Measurements from ENCODE around the gene SLC17A7.

The SLC17A7 gene

GRCh38 chr19:49441960-49442350, 628 bp upstream of the SLC17A7 start (continued):
- TF ChIP-seq KLF7 (tag by site-specific recombination; IDR thresholded peaks at IDR 0.05; ENCODE audit: borderline replicate concordance) = 0 out of 2 replicates have a peak, but pooled peaks have one; percentile 4
- TF ChIP-seq ZBTB6 (tag by site-specific recombination; IDR thresholded peaks at IDR 0.05) = peak; percentile 86; the same call in 1 of the 2 replicates
- TF ChIP-seq ZFHX2 (tag by site-specific recombination; conservative IDR thresholded peaks at IDR 0.05) = 0 out of 2 replicates have a peak, but pooled peaks have one; percentile 26
- TF ChIP-seq SCRT2 (tag by site-specific recombination; IDR thresholded peaks at IDR 0.05) = peak; percentile 88
- no peak for TF ChIP-seq IKZF3 (tag by site-specific recombination; IDR thresholded peaks at IDR 0.05)
- peak; percentile 28; the same call in 1 of the 2 replicates for TF ChIP-seq GLIS2 (tag by site-specific recombination; IDR thresholded peaks at IDR 0.05)
- TF ChIP-seq ZBTB10 (tag by site-specific recombination; IDR thresholded peaks at IDR 0.05) = 0 out of 2 replicates have a peak, but pooled peaks have one; percentile 35
- TF ChIP-seq ZNF366 (tag by site-specific recombination; conservative IDR thresholded peaks at IDR 0.05) = peak; percentile 92
- peak; percentile 78 for TF ChIP-seq ZBTB20 (tag by site-specific recombination; IDR thresholded peaks at IDR 0.05)
- TF ChIP-seq KLF1 (tag by site-specific recombination; IDR thresholded peaks at IDR 0.05) = 0 out of 2 replicates have a peak, but pooled peaks have one; percentile 4
- TF ChIP-seq SCRT1 (tag by site-specific recombination; IDR thresholded peaks at IDR 0.05; ENCODE audit: borderline replicate concordance) = peak; percentile 78
- no peak for TF ChIP-seq ZNF660 (tag by site-specific recombination; IDR thresholded peaks at IDR 0.05)
- TF ChIP-seq PRDM1 (tag by site-specific recombination; IDR thresholded peaks at IDR 0.05) = 0 out of 2 replicates have a peak, but pooled peaks have one; percentile 67
- peak; percentile 20; the same call in 1 of the 2 replicates for TF ChIP-seq ZNF76 (tag by site-specific recombination; IDR thresholded peaks at IDR 0.05; ENCODE audit: borderline replicate concordance, low read depth)

GRCh38 chr19:49440439-49441209, 703 bp downstream of the SLC17A7 start:
- TF ChIP-seq ZBTB20 (tag by site-specific recombination; IDR thresholded peaks at IDR 0.05) = peak; percentile 38; the same call in 1 of the 2 replicates
- TF ChIP-seq ZNF248 (tag by site-specific recombination; IDR thresholded peaks at IDR 0.05) = no peak
- TF ChIP-seq PRDM10 (tag by site-specific recombination; IDR thresholded peaks at IDR 0.05) = 0 out of 2 replicates have a peak, but pooled peaks have one; percentile 26
- TF ChIP-seq ZNF350 (tag by site-specific recombination; IDR thresholded peaks at IDR 0.05) = no peak
- TF ChIP-seq ZBTB17 (tag by site-specific recombination; IDR thresholded peaks at IDR 0.05) = peak; percentile 61
- TF ChIP-seq SP7 (tag by site-specific recombination; IDR thresholded peaks at IDR 0.05) = 0 out of 2 replicates have a peak, but pooled peaks have one; percentile 10
- TF ChIP-seq FEZF1 (tag by site-specific recombination; IDR thresholded peaks at IDR 0.05) = no peak
- no peak for TF ChIP-seq ZNF426 (tag by site-specific recombination; IDR thresholded peaks at IDR 0.05)
- TF ChIP-seq ZNF768 (tag by site-specific recombination; IDR thresholded peaks at IDR 0.05) = 0 out of 2 replicates have a peak, but pooled peaks have one; percentile 22
- 0 out of 2 replicates have a peak, but pooled peaks have one; percentile 24 for TF ChIP-seq PRDM1 (tag by site-specific recombination; IDR thresholded peaks at IDR 0.05)
- TF ChIP-seq PATZ1 (tag by site-specific recombination; IDR thresholded peaks at IDR 0.05) = peak; percentile 45
- peak; percentile 25; the same call in 1 of the 2 replicates for TF ChIP-seq GLIS1 (tag by site-specific recombination; IDR thresholded peaks at IDR 0.05)
- Histone ChIP-seq H3K36me3 (ENCODE audit: control insufficient read depth in 2 of 2, insufficient read depth in 1 of 2, low read length in 2 of 2) (no peaks in the 10 kb centered on the region; a peak in 1 of 3 replicates), H3K9me3 (ENCODE audit: control insufficient read depth, insufficient read depth, low read depth, low read length) (no peaks in the 10 kb centered on the region), H3K4me1 (ENCODE audit: control insufficient read depth, insufficient read depth, low read length) (peaks cover 7% of the 10 kb centered on the region), H3K27ac (ENCODE audit: extremely low read depth, low read depth, low read length) (no peak overlapping the region), H3K4me3 (ENCODE audit: low read depth, low read length) (peak overlapping the region; percentile 23)
- ChIA-PET CTCF (interaction anchor here (0.6 to 2.4 kb wide), 4 partner anchors 11 to 661 kb away, joined by 3 to 15 read pairs (median 4); no protein-coding TSS in a partner anchor), POLR2A (interaction anchor here (0.8 kb wide), 1 partner anchor 13 kb away, joined by 3 read pairs; the partner anchor contains the start of gene ALDH16A1)

All from HEK293 (cell line).